Mucosa of descending colon (tissue), 3 donors: ENCODE results near the gene SLC4A7. TPM values are rescaled to one million over a fixed set of nuclear protein-coding genes. Genes with fewer than 3 reads are reported as not detected.

ENCODE experiments used
- ATAC-seq: fragments of 200-7000 bp; cut with Tn5 transposase; one replicate; pipeline ENCODE4 v1.9.1; 2020; ENCODE audit warnings: mild to moderate bottlenecking, moderate library complexity
- DNase-seq, 3 donors: peaks; one replicate each; pipeline ENCODE4 v3.0.0-alpha.2; 2020
- H3K36me3 ChIP-seq: fragments of 200-600 bp; one replicate; pipeline ENCODE4 v1.8.0; 2021; ENCODE audit warnings: low read depth, mild to moderate bottlenecking
- H3K4me1 ChIP-seq: fragments of 200-600 bp; one replicate; pipeline ENCODE4 v1.8.0; 2021; ENCODE audit warnings: low read depth, mild to moderate bottlenecking
- H3K4me3 ChIP-seq: fragments of 200-600 bp; one replicate; pipeline ENCODE4 v1.8.0; 2021; ENCODE audit warnings: mild to moderate bottlenecking
- H3K9me3 ChIP-seq: fragments of 200-600 bp; one replicate; pipeline ENCODE4 v1.8.0; 2021; ENCODE audit warnings: mild to moderate bottlenecking
- intact Hi-C, 2 donors: fragments of 100-400 bp; cut with DNase I in 1 of 2; cut with micrococcal nuclease in 1 of 2; formaldehyde crosslinking; loops; one replicate each; pipeline versions ENCODE4 v1.11.0 to v1.11.1; 2022; cut with DNase I, micrococcal nuclease
- total RNA-seq, 3 donors: library from RNA; stranded (reverse); fragmentation: NEBNext Ultra II Directional in 2 of 3; extraction: Animal tissue kit (Norgen Biotek cat#: 25700) in 2 of 3; gene quantifications; one replicate each; pipeline versions ENCODE4 v1.2.1 to v1.2.4, GENCODE V29; 2021 to 2023
- TF ChIP-seq, protein P1 (sequence below): fragments of 200-600 bp; IDR thresholded peaks from one replicate; pipeline ENCODE4 v1.8.0; 2022; ENCODE audit warnings: antibody characterized with exemption, mild to moderate bottlenecking
- donor health status: DM: no; HTN: no; CAD: no; lungs with moderate emphysema.
- donor health status: DM: no; HTN: no; CAD: no.
- donor health status: DM: no; HTN: yes; CAD: no.

The SLC4A7 gene
- total RNA-seq, 3 donors from 2014 or later = 21.2 to 43.3 (median 22.7) TPM

DNA sequence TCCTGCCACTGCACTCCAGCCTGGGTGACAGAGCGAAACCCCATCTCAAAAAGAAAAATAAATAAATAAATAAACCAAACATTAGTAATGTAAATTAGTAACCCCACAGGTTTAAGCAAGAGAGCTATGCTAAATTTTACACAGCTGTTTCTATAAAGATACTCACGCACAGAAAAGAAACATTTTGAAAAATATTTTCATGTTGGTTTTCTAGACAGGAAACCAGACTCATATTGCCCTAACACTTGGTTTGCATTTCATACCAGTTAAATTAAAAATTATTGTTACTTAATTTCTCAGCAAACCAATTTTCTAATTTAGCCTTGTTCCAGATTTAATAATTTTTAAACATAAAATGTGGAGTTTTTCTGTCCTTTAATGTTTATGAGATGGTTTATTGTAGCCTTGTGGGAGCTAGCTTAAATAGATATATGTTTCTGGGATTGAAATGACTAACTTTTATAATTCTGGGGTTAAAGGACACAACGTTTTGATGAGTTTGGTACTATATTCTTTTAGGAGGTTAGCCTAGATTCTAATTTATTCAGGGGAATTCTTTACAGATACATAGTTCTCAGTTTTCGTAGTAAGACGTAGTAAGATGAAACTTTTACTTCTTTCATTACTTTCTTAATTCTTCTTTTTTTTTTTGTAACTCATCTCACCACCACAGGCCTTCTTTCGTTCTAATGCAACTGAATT, 42.6 kb upstream of the SLC4A7 start:
- H3K36me3 ChIP-seq = no peaks in the 10 kb centered on the region
- DNase-seq (no peak), ATAC-seq (no peak)
- no peaks in the 10 kb centered on the region for H3K9me3 ChIP-seq
- intact Hi-C loops = no loop called here
- H3K4me3 ChIP-seq = no peak overlapping the region
- TF ChIP-seq, protein P1, sequence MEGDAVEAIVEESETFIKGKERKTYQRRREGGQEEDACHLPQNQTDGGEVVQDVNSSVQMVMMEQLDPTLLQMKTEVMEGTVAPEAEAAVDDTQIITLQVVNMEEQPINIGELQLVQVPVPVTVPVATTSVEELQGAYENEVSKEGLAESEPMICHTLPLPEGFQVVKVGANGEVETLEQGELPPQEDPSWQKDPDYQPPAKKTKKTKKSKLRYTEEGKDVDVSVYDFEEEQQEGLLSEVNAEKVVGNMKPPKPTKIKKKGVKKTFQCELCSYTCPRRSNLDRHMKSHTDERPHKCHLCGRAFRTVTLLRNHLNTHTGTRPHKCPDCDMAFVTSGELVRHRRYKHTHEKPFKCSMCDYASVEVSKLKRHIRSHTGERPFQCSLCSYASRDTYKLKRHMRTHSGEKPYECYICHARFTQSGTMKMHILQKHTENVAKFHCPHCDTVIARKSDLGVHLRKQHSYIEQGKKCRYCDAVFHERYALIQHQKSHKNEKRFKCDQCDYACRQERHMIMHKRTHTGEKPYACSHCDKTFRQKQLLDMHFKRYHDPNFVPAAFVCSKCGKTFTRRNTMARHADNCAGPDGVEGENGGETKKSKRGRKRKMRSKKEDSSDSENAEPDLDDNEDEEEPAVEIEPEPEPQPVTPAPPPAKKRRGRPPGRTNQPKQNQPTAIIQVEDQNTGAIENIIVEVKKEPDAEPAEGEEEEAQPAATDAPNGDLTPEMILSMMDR = no peak
- H3K4me1 ChIP-seq = no peaks in the 10 kb centered on the region

DNA sequence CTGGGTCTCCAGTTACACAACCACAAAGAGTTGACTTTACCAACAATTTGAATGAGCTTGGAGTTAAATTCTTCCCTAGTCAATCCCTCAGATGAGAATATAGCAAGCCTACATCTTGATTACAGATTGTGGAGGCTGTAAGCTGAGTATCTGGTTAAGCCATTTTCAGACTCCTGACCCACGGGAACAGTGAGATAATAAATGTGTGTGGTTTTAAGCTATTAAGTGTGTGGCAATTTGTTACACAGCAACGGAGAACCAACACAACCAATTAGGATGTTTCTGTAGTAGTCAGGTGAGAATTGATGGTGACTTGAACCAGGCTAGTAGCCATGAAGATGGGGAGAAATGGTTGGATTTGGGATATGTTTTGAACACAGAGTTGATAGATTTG, 37.7 kb upstream of the SLC4A7 start:
- ATAC-seq = no peak
- H3K4me1 ChIP-seq = no peaks in the 10 kb centered on the region
- no peaks in the 10 kb centered on the region for H3K9me3 ChIP-seq
- no peak overlapping the region for H3K4me3 ChIP-seq
- no peak for DNase-seq
- intact Hi-C loops = no loop called here
- TF ChIP-seq, protein P1 = no peak
- H3K36me3 ChIP-seq = no peaks in the 10 kb centered on the region

DNA sequence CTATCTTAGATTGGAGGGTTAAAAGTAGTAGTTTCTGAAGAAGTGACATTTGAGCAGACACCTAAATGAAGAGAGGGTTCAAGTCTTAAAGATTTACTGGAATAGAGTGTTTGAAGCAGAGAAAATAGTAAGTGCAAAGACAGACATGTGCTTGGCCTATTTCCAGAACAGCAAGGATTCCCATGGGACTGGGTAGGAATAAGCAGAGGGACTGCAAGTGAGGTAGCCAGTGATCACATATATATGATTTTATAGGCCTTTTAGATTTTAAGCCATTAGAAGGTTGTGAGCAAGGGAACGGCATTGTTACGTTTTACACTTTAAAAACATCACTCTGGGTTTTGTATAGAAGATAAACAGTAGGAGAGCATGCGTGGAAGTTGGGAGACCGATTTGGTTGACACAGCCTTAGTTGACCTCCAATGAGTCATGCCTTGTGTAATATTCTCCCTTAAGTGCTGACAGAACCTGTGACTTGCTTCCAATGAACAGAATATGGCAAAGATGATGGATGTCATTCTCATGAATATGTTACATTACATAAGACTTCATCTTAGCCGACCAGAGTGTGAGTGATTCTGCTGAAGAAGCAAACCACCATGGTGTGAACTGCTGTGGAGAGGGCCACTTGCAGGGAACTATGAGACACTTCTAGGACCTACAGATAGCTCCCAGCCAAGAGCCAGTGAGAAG, 37.1 kb upstream of the SLC4A7 start:
- no peak overlapping the region for H3K4me3 ChIP-seq
- peak in 1 of 3 donors; percentile 24 for DNase-seq
- H3K36me3 ChIP-seq = no peaks in the 10 kb centered on the region
- ATAC-seq = peak; percentile 64
- H3K4me1 ChIP-seq = no peaks in the 10 kb centered on the region
- no peaks in the 10 kb centered on the region for H3K9me3 ChIP-seq
- intact Hi-C loops = no loop called here
- TF ChIP-seq, protein P1 = no peak

DNA sequence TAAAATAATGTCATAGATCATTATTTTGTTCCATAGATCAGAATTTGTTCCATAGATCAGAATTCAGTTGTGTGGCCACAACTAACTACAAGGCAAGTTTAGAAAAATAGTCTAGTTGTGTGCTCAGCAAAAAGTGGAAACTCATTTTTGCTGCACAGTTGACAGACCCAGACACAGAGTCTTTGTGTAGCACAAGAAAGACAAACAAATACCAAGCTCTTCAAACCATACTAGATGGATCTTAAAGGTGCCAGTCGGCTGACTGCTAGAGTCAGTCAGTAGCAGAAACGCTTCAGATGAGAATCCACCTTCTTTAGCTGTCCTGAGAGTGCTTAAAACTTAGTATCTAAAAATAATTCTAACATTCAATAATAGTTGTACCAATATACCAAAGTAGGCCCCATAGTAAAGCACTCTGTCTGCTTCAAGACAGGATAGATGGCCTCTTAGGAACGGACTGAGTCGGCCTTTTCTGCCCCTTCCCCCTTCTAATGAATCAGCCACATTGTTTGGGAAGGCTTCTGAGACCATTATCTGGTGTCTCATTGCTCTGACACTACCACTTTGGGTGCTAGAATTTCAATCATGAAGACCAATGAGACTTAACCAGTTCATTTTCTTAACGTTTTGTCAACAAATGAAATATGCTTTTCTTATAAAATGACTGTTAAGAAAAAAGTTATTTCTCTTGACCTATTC, 27.7 kb upstream of the SLC4A7 start:
- no peaks in the 10 kb centered on the region for H3K4me1 ChIP-seq
- no peak overlapping the region for H3K4me3 ChIP-seq
- no peak for DNase-seq
- H3K36me3 ChIP-seq = no peaks in the 10 kb centered on the region
- ATAC-seq = no peak
- intact Hi-C loops = no loop called here
- TF ChIP-seq, protein P1 = no peak
- no peaks in the 10 kb centered on the region for H3K9me3 ChIP-seq

DNA sequence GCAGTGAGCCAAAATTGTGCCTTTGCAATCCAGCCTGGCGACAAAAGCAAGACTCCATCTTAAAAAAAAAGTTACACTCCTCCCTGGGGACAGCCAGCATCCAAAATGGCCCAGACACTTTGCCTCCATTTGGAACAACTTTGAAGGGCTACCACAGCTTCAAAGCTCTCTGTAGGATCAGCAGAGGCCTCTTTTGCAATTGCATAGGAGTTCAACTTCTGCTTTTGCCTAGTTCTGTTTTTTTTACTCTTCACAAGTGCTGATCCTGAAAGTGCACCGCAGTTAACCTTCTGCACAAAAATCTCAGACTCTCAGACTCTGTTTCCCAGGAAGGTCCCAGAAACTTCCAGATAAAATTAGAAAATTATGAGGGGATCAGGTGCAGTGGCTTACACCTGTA, 25.2 kb upstream of the SLC4A7 start:
- DNase-seq (no peak), ATAC-seq (no peak)
- intact Hi-C loops = no loop called here
- H3K36me3 ChIP-seq = no peaks in the 10 kb centered on the region
- H3K4me3 ChIP-seq = no peak overlapping the region
- TF ChIP-seq, protein P1 = no peak
- H3K9me3 ChIP-seq = no peaks in the 10 kb centered on the region
- H3K4me1 ChIP-seq = no peaks in the 10 kb centered on the region
